HG02981 (cell line): ENCODE measurements around the gene C4B.
"Not testable (repeated sequence)": the region's sequence is repeated elsewhere in the genome, so short reads cannot be mapped to it uniquely, and the experiment has no call there.

Experiments used
- ATAC-seq: cut with Tn5 transposase; IDR thresholded peaks from one replicate; pipeline ENCODE4 v1.9.1; 2021; ENCODE audit warnings: mild to moderate bottlenecking, moderate library complexity; ENCODE audit not compliant: unreplicated experiment

C4B gene

DNA sequence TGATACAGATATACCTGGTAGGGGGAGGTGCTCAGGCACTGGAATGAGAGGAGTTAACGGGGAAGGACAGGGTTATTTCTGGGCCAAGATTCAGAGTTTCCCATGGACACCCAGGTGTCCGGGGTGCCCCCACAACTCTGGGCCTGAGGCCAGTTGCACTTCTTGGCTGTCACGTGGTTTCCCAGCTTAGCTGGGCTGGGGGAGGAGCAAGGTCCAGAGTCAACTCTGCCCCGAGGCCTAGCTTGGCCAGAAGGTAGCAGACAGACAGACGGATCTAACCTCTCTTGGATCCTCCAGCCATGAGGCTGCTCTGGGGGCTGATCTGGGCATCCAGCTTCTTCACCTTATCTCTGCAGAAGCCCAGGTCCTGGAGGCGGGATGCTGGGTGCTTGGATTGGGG lies at the start of gene C4B:
Gene C4B, plus strand, starts transcription at position 249 of the 400 bp plus-strand sequence. Its CDS starts 51 bp downstream, at position 300.
- ATAC-seq = not testable (repeated sequence)

DNA sequence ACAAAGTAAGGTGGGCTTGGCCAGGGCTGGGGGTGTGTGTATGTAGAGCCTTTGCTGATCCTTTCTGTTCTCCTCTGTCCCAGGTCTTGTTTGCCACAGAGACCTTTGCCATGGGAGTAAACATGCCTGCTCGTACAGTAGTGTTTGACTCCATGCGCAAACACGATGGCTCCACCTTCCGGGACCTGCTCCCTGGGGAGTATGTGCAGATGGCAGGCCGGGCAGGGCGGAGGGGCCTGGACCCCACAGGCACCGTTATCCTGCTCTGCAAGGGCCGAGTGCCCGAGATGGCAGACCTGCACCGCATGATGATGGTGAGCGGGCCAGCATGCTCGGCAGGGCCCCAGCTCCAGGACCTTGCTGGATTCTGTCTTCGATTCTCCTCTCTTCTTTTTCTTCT lies 48.9 kb upstream of the C4B start:
- no peak for ATAC-seq

DNA sequence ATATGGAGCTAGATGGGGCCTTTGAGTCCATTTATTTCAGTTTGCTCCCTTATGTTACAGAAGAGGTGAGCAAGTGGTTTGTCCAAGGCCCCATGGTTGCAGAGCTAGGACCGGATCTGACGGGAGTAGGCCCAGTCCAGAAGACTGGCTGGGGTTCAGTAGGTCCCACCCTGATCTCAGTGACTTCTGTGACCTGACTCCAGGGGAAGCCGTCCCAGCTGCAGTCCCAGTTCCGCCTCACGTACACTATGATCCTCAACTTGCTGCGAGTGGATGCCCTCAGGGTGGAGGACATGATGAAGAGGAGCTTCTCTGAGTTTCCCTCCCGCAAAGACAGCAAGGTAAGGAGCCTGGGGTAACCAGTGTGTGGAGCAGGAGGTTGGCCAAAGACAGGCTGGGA lies 48.1 kb upstream of the C4B start:
- no peak for ATAC-seq

DNA sequence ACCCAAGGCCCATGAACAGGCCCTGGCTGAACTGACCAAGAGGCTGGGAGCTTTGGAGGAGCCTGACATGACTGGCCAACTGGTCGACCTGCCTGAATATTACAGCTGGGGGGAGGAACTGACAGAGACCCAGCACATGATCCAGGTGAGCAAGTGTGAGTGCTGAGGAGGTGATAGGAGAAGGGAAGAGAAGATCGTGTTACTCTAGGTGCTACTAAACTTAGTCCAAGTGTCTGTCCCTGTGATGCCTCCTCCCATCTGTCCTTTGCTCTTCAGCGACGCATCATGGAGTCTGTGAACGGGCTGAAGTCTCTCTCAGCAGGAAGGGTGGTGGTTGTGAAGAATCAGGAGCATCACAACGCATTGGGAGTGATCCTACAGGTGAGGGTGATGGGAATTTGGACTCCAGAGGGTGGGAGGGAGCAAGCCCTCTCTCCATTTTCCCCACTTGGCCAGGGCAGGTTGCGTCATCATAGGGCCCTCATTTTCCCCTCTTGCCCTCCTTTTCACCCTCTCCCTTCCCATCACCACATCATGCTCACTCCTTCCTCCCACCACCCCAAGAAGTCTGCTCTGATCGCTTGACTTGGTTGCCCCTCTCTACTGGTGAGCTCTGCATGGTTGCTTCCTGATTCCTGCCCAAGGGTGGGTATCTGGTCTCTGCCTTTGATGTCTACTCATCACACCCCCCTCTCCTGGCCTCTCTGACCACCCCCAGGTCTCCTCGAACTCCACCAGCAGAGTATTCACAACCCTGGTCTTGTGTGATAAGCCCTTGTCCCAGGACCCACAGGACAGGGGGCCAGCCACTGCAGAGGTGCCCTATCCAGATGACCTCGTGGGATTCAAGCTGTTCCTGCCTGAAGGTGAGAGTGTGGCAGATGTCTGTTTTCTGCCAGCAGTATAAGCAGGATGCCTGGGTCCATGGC lies 47.3 kb upstream of the C4B start:
- ATAC-seq = no peak

DNA sequence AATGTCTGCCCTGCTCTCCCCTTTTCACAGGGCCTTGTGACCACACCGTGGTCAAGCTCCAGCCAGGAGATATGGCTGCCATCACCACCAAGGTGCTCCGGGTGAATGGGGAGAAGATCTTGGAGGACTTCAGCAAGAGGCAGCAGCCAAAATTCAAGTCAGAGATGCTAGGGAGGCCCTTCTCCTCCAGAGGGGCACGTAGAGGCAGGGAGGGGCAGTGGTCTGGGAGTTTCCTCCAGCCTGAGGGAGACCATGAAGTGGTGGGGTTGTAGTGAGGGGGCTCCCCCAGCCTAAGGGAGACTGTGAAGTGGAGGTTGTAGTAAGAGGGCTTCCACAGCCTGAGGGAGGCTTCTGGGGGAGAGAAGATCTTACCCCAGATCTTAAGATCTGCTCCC lies 46.7 kb upstream of the C4B start:
- no peak for ATAC-seq

DNA sequence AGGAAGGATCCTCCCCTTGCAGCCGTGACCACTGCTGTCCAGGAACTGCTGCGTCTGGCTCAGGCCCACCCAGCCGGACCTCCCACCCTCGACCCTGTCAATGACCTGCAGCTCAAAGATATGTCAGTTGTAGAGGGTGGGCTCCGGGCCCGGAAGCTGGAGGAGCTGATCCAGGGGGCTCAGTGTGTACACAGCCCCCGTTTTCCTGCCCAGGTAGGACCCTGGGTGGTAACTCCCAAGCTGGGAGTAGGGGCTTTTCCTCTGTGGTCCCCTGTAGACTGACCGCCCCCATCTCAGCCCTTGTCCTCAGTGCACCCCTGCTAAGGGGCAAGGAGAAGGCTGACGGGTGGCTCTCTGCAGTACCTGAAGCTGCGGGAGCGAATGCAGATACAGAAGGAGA lies 46.3 kb upstream of the C4B start:
- ATAC-seq = no peak

DNA sequence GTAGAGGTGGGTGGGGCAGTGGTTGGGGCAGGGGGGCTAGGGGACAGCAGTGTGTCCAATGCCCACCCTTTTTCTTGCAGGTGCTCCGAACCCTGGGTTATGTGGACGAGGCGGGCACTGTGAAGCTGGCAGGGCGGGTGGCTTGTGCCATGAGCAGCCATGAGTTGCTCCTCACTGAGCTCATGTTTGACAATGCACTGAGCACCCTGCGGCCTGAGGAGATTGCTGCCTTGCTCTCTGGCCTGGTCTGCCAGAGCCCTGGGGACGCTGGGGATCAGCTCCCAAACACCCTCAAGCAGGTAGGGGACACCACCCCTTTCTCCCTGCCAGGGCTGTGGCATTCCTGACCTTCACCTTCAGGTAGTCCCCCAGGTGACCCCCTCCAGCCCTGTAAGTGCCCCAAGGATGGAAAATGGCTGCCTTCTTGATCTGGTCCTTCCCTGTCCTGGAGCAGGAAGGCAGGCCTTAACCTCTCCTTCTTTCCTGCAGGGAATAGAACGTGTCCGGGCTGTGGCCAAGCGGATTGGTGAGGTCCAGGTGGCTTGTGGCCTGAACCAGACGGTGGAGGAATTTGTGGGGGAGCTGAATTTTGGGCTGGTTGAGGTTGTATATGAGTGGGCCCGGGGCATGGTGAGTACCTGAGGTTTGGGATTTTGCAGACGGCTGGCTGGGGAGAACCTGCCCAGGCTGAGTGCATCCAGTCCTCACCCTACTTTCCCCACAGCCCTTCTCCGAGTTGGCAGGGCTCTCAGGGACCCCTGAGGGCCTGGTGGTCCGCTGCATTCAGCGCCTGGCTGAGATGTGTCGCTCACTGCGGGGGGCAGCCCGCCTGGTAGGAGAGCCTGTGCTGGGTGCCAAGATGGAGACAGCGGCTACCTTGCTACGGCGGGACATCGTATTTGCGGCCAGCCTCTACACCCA lies 45.5 kb upstream of the C4B start:
- ATAC-seq = no peak

DNA sequence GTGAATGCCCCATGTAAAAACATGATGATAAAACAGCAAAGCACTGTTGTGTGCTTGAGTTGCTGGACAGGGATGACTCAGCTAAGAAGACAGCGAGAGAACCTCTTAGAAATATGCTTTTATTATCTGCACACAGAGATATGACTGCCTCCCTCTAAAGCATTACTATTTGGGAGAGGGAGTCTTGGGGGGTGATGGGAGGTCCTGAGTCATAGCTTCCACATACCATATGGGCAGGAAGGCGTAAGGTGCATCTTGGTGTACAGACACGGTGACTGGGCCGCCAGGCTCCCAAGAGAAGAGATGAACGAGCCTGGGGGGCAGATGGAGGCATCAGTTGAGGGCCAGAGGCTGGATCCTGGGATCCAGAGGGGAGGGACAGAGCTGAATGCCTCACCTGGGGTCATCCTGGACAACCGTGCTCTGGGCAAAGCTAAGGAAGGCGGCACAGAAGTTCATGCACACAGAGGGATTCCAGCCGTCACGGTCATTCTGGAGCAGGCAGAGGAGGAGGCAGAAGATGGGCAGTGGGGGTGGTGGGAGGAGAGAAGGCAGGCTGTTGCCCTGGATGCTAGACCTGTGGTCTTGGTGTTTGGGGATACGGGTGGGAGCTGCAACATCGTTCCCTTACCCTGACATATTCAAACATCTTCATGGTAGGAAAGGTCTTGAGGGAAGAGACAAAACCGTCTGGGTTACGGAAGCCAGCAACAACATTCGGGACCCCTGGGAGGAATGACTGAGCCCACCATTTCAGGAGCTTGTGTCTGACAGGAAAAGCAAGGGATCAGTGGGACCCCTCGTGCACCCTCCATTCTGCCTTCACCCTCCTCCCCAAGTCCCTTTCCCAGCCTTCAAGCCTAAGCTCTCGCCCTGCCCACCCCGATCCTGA lies 44.6 kb upstream of the C4B start:
- no peak for ATAC-seq

DNA sequence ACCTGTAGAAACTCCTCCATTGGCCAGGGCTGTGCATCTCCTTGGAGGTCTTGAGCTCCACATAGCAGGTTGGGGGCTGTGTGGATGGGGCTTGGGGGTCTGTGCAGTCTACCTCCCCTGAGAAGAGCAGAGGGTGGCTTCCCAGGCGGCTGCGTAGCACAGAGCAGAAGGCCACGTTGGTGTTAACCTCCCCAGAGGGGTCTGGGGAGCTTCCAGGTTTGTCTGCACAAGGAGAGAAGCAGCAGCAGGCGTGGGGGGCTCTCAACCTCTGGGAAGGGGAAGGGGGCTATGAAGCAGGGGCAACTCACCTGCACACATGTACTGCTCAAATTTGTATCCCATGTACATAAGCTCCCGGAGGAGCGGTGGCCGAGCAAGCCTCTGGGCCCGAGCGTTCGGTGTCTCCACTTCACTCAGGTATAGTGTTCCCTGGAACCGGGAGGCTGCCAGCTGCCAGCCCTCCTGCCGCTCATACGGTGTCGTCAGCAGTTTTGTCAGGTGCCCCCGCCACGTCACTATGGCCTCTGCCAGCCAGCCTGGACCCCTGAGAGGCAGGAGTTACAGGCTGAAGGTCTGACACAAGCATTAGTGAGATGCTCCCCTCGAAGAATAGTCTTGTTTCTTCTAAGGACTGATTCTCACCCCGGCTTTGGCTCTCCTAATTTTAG lies 43.9 kb upstream of the C4B start:
- no peak for ATAC-seq

DNA sequence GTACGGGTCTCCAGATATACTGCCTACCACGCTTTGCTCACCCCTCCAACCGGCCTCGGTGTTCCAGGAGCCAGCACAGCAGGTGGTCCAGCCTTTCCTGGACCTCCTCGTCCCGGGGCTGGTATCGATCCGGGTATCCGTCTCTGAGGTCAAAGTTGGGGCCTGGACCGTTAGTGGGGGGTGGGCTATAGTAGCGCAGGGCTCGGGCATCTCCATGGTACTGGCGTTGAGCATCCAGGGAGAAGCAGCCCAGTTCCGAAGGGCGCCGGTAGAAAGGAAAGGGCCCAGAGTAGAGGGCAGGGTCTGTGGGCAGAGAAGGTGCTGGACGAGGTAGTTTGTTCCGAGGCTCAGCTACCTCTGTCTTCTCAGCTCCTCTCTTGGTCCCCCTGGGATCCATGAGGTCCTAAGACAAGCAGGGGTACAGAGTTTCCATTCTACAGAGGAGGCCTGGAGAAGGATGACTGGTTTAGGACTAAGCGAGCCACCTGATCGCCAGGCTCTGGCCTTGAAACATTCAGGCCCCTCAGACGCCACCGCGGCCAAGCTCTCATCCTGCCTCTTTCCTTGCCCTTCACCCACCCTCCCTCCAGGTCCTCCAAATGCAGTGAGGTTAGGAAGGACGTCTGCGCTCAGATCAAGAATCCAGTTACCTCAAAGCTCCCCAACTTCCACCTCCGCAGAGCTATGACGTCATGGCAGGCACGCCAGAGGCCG lies 43.2 kb upstream of the C4B start:
- no peak for ATAC-seq

DNA sequence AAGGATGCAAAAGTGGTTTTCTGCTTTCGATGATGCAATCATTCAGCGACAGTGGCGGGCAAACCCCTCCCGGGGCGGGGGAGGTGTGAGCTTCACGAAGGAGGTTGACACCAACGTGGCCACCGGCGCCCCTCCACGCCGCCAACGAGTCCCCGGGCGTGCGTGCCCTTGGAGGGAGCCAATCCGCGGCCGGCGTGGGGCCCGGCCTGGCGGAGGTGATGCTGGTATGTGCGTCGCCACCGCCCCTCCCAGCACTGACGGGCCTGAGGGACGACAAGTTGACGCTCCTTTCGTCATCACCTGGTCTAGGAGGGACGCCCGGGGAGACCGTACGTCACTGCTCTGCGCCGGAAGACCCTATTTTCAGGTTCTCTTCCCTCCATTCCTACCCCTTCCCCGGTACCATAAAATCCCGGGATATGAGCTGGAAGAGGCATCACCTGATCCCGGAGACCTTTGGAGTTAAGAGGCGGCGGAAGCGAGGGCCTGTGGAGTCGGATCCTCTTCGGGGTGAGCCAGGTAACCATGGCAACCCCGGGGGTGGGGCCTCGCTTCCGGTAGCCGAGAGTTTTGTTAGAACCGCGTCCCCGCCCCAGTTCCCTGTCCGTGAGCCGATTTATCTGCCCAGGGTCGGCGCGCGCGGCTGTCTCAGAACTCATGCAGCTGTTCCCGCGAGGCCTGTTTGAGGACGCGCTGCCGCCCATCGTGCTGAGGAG lies 42.4 kb upstream of the C4B start, which contains the start of gene DXO:
Gene DXO, minus strand, starts transcription at position 146 of the 716 bp plus-strand sequence. CDS start 463 bp downstream, outside the sequence.
- ATAC-seq = peak; percentile 94

DNA sequence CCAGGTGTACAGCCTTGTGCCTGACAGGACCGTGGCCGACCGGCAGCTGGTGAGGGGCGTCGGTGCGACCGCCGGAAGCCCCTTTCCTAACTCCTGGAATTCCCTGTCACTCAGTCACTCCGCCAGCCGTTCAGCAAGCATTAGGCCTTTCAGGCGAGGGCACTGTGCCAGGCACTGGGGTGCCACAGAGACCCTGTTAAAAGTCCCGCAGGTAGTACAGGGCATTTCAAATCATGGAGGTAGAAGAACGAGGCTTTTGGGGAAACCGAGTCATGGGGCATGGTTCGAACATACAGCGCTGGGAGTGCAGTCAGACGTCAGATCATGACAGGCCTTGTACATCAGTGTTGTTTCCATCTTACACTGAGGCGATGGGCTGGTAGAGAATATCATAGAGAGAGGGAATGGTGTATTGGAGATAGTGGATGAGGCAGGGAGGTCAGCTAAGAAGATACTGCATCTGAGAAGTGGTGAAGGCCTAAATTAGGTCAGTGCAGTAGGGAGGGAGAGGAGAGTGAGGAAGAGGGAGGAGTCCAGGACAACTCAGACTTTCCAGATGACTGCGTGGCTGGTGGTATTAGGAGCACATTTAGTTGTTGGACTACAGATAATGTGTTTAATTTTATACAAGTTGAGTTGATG lies 41.8 kb upstream of the C4B start:
- ATAC-seq = no peak

DNA sequence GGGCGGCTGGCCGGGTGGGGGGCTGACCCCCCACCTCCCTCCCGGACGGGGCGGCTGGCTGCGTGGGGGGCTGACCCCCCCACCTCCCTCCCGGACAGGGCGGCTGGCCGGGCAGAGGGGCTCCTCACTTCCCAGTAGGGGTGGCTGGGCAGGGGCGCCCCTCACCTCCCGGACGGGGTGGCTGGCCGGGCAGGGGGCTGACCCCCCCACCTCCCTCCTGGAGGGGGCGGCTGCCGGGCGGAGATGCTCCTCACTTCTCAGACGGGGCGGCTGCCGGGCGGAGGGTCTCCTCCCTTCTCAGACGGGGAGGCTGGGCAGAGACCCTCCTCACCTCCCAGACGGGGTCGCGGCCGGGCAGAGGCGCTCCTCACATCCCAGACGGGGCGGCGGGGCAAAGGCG lies 38.5 kb upstream of the C4B start:
- not testable (repeated sequence) for ATAC-seq

DNA sequence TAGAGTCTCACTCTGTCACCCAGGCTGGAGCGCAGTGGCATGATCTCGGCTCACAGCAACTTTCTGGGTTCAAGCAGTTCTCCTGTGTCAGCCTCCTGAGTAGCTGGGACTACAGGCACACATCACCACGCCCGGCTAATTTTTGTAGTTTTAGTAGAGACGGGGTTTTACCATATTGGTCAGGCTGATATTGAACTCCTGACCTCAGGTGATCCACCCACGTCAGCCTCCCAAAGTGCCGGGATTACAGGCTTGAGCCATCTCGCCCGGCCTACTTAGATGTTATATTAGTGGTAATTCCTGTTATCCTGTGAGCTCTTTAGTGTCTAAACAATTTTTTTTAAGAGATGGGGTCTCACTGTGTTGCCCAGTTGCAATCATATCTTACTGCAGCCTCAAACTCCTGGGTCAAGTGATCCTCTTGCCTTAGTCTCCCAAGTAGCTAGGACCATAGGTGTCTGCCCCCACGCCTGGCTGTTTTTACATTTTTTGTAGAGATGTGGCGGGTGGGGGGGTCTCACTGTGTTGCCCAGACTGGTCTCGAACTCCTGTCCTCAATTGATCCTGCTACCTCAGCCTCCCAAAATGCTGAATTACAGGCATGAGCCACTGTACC lies 36.7 kb upstream of the C4B start:
- no peak for ATAC-seq

DNA sequence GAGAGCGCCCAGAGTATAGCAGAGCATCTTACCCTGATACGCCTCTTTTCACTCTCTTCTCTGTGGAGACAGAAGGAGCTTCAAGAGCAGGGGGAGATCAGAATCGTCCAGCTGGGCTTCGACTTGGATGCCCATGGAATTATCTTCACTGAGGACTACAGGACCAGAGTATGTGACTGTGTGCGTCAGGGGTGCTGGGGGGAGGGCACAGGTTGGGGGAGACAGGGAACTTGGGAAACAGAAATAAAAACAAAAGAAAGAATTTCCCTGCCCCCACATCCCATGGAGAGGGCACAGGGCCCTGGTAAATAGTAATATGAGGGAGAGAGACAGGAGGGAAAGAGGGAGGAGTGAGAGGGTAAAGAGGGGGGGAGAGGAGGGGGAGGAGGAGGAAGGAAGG lies 35.8 kb upstream of the C4B start:
- ATAC-seq = no peak

DNA sequence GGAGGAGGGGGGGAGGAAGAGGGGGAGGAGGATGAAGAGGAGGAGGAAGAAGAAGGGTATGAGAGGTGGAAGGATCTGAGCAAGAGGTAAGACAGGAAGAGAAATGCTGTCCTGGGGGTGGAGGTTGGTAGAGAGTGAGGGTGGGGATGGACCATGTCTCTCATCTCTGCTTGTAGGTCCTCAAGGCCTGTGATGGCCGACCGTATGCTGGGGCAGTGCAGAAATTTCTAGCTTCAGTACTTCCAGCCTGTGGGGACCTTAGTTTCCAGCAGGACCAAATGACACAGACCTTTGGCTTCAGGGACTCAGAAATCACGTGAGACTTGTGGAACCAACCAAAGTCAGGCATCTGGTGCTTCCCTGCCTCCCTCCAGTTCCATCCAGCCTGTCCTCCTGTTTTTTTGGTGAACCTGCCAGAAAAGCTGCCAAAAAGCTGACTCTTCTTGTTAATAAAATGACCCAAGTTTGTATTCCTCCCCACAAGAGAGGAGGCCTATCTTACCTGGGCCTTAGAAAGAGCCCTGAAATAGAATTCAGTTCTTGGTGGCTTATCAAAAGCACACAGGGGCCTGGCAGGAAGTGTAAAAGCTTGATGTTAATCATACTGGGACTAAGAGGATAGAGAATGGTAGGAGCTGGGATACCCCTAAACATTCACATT lies 35.2 kb upstream of the C4B start:
- no peak for ATAC-seq

DNA sequence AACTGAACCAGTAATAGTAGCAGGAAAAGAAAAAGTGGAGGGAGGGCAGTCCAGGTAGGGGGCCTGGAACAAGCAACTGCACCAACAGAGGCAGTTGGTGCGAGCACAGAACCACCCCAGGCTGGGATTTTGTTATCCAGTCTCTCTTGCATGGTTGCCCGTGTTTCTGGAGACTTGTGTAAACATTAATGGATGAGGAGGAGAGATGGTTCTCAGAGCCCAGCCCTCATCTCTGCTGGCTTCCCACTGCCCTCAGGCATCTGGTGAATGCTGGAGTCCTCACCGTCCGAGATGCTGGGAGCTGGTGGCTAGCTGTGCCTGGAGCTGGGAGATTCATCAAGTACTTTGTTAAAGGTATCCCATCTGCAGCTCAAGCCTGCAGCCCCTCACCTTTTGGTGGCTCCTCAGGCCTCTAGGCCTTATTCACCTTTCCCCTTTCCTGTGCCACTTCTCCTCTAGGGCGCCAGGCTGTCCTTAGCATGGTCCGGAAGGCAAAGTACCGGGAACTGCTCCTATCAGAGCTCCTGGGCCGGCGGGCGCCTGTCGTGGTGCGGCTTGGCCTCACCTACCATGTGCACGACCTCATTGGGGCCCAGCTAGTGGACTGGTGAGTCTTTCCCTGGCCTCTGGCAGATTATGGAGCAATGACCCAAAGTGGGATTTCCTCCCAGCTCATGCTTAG lies 34.3 kb upstream of the C4B start:
- ATAC-seq = not testable (repeated sequence)
